Body of pancreas (tissue), 4 donors: Measurements from ENCODE around the gene PITX3.

ENCODE experiments used
- CTCF ChIP-seq, 7 experiments: fragments of 450-650 bp in 4 of 7; fragments of 200-600 bp in 3 of 7; sonication (generic) in 3 of 7; IDR thresholded peaks; one replicate each; pipeline ENCODE4 v1.5.1; 2016 to 2019; ENCODE audit warnings: antibody characterized with exemption in 7 of 7
- POLR2A ChIP-seq, 3 donors: fragments of 450-650 bp; IDR thresholded peaks; one replicate each; pipeline ENCODE4 v1.6.1; 2016; ENCODE audit warnings: antibody characterized with exemption in 3 of 3, mild to moderate bottlenecking in 2 of 3

GRCh38 chr10:102289840-102290239 is 48.5 kb upstream of the PITX3 start:
- no peak for TF ChIP-seq CTCF (IDR thresholded peaks at IDR 0.05)
- no peak for TF ChIP-seq POLR2A (IDR thresholded peaks at IDR 0.05)
